ENCODE measurements around the gene HRAS. TPM values are rescaled to one million over a fixed set of nuclear protein-coding genes. Genes with fewer than 3 reads are reported as not detected.
A peak's percentile ranks its signal among the peaks of the same experiment; 100 is the strongest.
"Not testable (repeated sequence)": the region's sequence is repeated elsewhere in the genome, so short reads cannot be mapped to it uniquely, and the experiment has no call there.

The HRAS gene
- polyA plus RNA-seq, result 22.5 TPM

DNA sequence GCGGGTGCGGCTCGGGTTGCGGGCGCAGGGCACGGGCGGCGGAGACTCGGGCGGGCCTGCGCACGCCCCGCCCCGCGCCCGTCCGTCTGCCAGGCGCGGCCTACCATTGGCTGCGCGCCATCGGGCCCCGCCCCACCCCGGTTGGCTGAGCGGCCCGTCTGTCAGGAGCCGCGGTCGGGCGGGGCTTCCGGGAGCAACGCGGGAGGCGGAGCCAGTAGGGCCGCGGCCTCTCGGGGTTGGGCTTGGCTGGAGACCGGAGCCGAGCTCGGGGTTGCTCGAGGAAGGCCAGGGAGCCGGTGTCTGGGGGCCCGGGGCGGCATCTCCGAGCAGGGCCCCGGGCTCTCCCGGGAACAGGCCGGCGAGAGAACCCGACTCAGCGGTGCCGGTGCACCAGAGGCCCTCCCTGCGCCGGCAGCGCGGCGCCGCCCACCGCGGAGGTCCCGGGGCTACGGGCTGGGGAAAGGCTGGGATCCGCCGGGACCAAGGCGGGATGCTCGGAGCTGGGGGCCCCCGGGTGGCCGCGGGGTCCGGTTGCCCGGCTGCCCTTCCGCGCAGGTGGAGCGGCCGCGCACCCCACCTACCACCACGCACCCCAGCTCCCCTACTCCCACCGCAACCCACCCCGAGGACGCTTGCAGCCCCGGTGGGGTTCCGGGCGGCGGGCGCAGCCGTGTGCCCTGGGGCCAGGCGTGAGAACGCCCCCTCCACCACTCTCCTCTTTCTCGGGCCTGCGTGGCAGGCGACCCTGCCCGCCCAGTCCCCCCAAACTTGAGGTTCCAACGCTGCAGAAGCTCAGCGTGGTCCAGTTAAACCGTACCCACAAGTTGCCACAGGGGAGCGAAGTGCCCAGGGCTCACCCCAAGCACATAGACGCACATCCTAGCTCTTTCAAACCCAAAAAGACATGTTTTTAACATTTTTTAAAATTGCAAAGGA lies at the start of gene HRAS:
TSS of gene HRAS (minus strand) at position 58 of the 936 bp plus-strand sequence.
- Mint-ChIP-seq H3K27ac (peak within 1 kb of the TSS; percentile 98 to 100 (median 98)), H3K9me3 (no peaks in the 10 kb centered on the region), H3K4me1 (peaks cover 2 to 13% (median 5%) of the 10 kb centered on the region in 3 donors), H3K4me3 (peak within 1 kb of the TSS; percentile 91 to 100 (median 96)), H3K36me3 (peaks cover 2% of the 10 kb centered on the region), H3K27me3 (no peaks in the 10 kb centered on the region)

DNA sequence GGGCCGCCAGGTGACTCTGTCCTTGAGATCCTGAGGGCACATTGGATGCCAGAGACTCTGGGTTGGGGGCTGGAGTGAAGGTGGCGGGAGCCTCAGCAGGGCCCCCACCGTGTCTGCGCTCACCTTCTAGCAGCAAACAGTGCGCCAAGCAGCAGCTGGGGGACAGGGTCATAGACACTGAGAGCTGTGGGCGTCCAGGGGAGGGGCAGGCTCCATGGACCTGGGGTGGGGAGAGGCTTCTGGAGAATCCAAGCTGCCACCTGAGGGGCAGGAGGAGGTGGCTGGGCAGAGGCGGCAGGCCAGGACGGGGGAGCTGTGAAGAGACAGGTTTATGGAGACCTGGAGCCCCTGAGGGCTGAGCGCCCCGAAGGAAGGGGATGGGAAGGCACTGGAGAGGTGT lies 48.9 kb upstream of the HRAS start:
- Mint-ChIP-seq H3K27ac (peak overlapping the region in 1 of 3 donors; percentile 39), H3K4me1 (peaks cover 7 to 14% (median 9%) of the 10 kb centered on the region in 3 donors), H3K4me3 (peak overlapping the region in 1 of 4 donors; percentile 32), H3K9me3 (no peaks in the 10 kb centered on the region), H3K36me3 (no peaks in the 10 kb centered on the region), H3K27me3 (no peaks in the 10 kb centered on the region)

DNA sequence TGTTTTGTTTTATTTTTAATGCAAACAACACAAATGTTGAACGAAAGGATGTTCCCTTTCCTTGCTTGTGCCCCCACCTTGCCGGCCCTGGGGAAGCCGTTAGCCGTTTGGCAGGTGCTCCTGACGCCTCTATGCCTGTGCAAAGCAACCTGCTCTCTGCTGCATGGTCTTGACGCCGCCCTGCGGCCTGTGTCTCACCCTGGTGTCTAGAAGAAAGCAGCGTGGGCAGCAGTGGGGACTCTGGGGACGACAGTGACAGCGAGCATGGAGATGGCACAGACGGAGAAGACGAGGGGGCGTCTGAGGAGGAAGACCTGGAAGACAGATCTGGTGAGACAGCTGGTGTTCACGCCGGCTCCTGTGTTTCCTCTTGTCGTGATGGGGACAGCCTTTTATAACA lies 46.4 kb upstream of the HRAS start:
- Mint-ChIP-seq H3K9me3 (no peaks in the 10 kb centered on the region), H3K27me3 (no peaks in the 10 kb centered on the region), H3K27ac (peak overlapping the region in 2 of 3 donors; percentile 36 to 43), H3K4me1 (peaks cover 15 to 28% (median 21%) of the 10 kb centered on the region in 3 donors), H3K36me3 (no peaks in the 10 kb centered on the region), H3K4me3 (no peak overlapping the region)

DNA sequence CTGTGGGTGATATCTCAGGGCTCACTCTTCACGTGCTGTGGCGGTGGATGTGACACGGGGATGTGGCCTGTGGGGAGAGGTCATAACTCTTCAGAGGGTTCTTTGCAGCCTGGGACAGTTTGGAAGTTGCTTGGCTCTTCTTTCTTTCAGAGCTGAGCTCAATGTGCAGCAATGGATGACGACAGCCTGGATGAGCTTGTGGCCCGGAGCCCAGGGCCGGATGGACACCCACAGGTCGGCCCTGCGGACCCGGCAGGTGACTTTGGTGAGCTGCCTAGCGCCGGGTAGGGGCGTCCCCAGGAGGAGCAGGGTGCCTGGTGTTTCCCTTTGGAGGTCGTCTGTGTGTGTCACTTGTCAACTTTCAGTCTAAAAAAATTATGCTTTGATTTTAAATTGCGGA lies 46.0 kb upstream of the HRAS start:
- no peaks in the 10 kb centered on the region for H3K36me3 Mint-ChIP-seq
- H3K27me3 Mint-ChIP-seq, result no peaks in the 10 kb centered on the region
- H3K4me1 Mint-ChIP-seq, result peaks cover 15 to 28% (median 21%) of the 10 kb centered on the region in 3 donors
- H3K27ac Mint-ChIP-seq, result peak overlapping the region in 2 of 3 donors; percentile 36 to 43
- H3K9me3 Mint-ChIP-seq, result no peaks in the 10 kb centered on the region
- H3K4me3 Mint-ChIP-seq, result peak overlapping the region in 3 of 4 donors; percentile 24 to 60 (median 42)

DNA sequence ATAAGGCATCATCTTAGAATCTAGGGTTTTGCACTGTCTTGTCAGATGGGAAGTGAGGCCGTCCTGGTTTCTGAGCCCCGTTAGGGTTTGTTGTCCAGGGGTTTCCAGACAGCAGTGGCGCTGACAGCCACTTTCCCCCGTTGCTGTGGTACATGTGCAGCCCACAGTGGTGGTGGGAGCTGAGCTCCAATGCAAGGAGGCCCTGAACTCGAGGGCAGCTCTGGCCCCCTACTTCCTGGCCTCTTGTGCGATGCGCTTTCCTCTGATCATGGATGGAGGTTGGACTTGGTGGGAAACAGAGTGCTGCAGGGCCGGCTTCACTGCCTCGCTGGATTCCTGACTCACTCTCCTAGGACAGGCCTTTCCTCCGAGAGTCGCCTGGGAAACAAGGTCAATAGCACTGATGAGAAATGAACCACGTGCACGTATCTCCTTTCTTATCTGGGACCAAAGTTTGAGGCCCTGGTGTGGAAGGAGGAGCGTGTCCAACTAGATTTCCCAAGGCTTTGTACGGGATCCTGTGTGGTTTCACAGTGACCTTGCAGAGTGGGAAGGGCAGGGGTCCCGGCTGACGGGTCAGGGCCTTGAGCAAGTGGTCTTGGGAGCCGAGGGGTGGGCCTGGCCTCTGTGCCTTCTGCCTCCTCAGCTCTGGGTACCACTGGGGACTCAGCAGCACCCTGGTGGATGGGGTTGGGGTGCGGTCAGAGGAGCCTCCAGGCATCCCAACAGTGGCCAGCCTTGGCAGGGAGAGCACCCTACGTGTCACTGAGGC lies 44.6 kb upstream of the HRAS start:
- peaks cover 20 to 30% (median 22%) of the 10 kb centered on the region in 3 donors for H3K4me1 Mint-ChIP-seq
- peaks cover 0 to 2% (median 0%) of the 10 kb centered on the region in 3 donors for H3K9me3 Mint-ChIP-seq
- peak overlapping the region in 1 of 3 donors; percentile 87 for H3K27ac Mint-ChIP-seq
- peaks cover 2% of the 10 kb centered on the region for H3K27me3 Mint-ChIP-seq
- H3K36me3 Mint-ChIP-seq, result no peaks in the 10 kb centered on the region
- H3K4me3 Mint-ChIP-seq, result peak overlapping the region in 3 of 4 donors; percentile 60 to 94 (median 63)

DNA sequence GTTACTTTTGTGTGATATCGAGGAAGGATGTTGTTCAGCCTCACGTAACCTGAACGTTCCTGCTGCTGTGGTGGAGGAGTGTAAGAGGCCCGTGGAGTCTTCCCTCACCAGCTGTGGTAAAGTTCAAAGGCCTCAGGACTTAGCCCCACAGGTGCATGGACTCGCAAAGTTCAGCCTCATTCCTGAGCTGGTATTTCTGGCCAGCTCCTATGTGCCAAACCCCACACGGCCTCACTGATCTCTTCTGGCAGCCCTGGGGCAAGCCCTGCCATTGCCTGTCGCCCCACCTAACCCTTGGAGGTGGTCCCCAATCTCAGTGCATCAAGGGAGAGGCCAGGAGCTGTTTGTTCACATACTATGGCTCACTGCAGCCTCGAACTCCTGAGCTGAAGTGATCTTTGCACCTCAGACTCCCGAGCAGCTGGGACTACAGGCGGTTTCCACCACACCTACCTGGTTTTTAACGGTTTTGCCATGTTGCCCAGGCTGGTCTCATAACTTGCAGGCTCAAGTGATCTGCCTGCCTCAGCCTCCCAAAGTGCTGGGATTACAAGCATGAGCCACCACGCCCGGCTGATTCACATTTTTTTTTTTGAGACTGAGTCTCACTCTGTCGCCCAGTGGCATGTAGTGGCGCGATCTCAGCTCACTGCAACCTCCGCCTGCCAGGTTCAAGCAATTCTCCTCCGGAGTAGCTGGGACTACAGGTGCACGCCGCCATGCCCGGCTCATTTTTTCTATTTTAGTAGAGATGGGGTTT lies 43.1 kb upstream of the HRAS start:
- Mint-ChIP-seq H3K4me3 (peak overlapping the region; percentile 63 to 94 (median 84)), H3K4me1 (peaks cover 20 to 33% (median 25%) of the 10 kb centered on the region in 3 donors), H3K27ac (peak overlapping the region in 1 of 3 donors; percentile 70), H3K27me3 (peaks cover 13% of the 10 kb centered on the region), H3K9me3 (peaks cover 0 to 2% (median 0%) of the 10 kb centered on the region in 3 donors), H3K36me3 (no peaks in the 10 kb centered on the region)

DNA sequence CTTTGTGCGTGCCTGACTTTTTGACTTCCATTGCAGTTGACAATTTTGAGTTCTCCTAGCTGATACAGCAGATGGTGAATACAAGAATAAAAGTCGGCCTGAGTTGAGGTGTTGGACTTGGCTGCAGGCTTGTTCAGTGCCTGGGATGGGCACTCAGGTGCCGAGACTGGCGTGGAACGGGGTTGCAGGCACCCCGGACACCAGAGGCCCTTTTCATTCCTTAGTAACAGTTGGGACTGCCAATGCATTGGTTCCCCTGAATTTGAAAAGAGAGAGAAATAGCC lies 42.2 kb upstream of the HRAS start:
- Mint-ChIP-seq H3K36me3 (no peaks in the 10 kb centered on the region), H3K27ac (peak overlapping the region in 2 of 3 donors; percentile 42 to 67), H3K27me3 (peaks cover 13% of the 10 kb centered on the region), H3K4me1 (peaks cover 20 to 33% (median 25%) of the 10 kb centered on the region in 3 donors), H3K9me3 (peaks cover 0 to 2% (median 0%) of the 10 kb centered on the region in 3 donors), H3K4me3 (peak overlapping the region; percentile 84 to 94 (median 90))

DNA sequence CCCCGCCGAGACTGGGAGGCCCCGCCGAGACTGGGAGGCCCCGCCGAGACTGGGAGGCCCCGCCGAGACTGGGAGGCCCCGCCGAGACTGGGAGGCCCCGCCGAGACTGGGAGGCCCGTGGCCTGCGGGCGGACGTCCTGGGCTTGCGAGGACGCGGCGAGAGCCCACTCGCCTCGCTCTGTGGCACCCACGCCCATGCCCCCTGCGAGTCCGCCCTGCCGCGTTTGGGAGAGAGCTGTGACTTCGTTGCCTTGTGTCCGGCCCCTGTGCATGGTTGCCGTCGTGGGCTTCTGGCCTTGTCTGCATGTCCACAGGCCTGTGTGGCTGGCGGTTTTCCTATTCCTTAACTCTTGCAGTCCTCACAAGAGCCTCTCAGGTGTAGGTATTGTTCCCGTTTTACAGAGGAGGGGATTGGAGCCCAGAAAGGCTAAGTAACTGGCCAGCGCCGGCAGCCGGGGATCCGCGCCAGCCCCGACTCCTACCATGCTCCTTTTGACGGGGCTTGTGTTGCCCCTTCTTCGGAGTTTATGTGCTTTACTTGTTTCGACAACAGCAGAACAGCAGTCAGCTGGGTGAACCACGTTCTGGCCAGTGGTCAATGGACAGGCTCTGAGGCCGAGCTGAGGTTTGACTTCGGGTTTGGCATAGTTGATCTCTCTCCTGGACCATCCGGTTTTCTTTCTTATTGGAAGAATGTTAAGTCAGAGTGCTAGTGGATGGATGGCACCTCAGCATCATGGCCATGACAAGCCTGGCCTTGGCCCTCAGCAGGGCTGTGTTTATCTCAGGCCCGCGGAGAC lies 41.6 kb upstream of the HRAS start:
- Mint-ChIP-seq H3K27me3 (peaks cover 13% of the 10 kb centered on the region), H3K27ac (peak overlapping the region in 2 of 3 donors; percentile 42 to 67), H3K4me1 (peaks cover 20 to 33% (median 25%) of the 10 kb centered on the region in 3 donors), H3K9me3 (peaks cover 0 to 2% (median 0%) of the 10 kb centered on the region in 3 donors), H3K4me3 (peak overlapping the region; percentile 84 to 94 (median 90)), H3K36me3 (no peaks in the 10 kb centered on the region)

- H3K27me3 Mint-ChIP-seq, result peaks cover 13% of the 10 kb centered on the region
- H3K27ac Mint-ChIP-seq, result peak within 1 kb of the TSS; percentile 92 to 99 (median 99)
- peak within 1 kb of the TSS; percentile 94 to 99 (median 97) for H3K4me3 Mint-ChIP-seq
- peaks cover 0 to 2% (median 0%) of the 10 kb centered on the region in 3 donors for H3K9me3 Mint-ChIP-seq
- peaks cover 20 to 30% (median 23%) of the 10 kb centered on the region in 3 donors for H3K4me1 Mint-ChIP-seq
- H3K36me3 Mint-ChIP-seq, result no peaks in the 10 kb centered on the region
Measured at GRCh38 chr11:575996-576768, 40.8 kb upstream of the HRAS start, which contains the start of gene PHRF1. TSS of gene PHRF1 (plus strand) at chr11:576470. CDS start at chr11:581513, 5,043 bp downstream.

DNA sequence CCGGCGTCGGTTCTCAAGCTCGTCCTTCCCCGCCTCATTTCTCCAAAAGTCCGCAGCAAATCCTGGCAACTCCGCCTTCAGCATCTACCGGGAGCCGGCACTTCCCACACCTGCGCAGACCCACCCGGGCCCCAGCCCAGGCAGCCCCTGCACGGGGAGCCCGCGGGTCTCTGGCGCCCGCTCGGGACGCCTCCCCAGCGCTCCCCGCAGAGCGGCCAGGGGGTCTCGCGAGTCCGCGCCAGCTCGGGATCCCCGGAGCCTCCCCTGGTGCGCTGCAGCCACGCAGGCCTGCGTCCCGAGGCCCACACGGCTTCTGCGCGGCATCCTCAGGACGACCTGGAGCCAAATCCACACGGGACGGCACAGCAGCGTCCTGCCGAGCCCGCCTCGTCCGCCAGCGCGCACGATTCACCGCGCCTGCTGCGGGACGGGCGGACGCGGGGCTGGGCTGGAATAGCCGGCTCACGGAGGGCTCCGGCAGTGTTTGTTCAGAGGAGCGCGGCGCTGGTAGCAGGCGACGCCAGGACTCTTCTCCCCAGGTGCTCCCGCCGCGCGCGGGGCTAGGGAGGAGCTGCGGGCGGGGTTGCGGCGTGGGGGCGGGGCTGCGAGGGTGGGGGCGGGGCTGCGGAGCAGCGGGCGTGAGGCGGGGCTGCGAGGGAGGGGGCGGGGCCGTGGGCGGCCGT lies 40.1 kb upstream of the HRAS start:
- H3K9me3 Mint-ChIP-seq, result peaks cover 0 to 2% (median 0%) of the 10 kb centered on the region in 3 donors
- peaks cover 13% of the 10 kb centered on the region for H3K27me3 Mint-ChIP-seq
- peaks cover 20 to 28% (median 21%) of the 10 kb centered on the region in 3 donors for H3K4me1 Mint-ChIP-seq

GRCh38 chr11:574632-575312 lies 39.4 kb upstream of the HRAS start:
- H3K36me3 Mint-ChIP-seq, result no peaks in the 10 kb centered on the region
- peak overlapping the region; percentile 82 to 94 (median 91) for H3K4me3 Mint-ChIP-seq
- H3K9me3 Mint-ChIP-seq, result peaks cover 0 to 2% (median 0%) of the 10 kb centered on the region in 3 donors
- peaks cover 16 to 24% (median 21%) of the 10 kb centered on the region in 3 donors for H3K4me1 Mint-ChIP-seq
- H3K27me3 Mint-ChIP-seq, result peaks cover 13% of the 10 kb centered on the region
- H3K27ac Mint-ChIP-seq, result peak overlapping the region; percentile 81 to 90 (median 86)

More for the DNA sequence above, 40.1 kb upstream of the HRAS start:
- no peaks in the 10 kb centered on the region for H3K36me3 Mint-ChIP-seq
- peak overlapping the region; percentile 81 to 92 (median 90) for H3K27ac Mint-ChIP-seq
- peak overlapping the region; percentile 82 to 94 (median 93) for H3K4me3 Mint-ChIP-seq

DNA sequence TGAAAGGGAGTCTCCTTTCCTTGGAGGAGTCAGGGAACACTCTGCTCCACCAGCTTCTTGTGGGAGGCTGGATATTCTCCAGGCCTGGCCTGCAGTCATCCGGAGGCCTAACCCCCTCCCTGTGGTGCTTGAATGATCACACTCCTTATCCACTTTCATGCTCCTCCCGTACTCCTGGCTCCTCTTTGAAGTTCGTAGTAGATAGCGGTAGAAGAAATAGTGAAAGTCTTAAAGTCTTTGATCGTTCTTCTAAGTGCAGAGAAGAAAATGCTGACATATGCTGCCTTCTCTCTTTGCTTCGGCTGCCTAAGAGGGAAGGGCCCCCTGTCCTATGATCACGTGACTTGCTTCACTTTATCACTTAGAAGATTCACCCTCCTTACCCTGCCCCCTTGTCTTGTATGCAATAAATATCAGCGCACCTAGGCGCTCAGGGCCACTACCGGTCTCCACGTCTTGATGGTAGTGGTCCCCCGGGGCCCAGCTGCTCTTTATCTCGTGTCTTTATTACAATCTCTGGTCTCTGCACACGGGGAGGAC lies 38.7 kb upstream of the HRAS start:
- Mint-ChIP-seq H3K27me3 (peaks cover 13% of the 10 kb centered on the region), H3K27ac (peak overlapping the region in 1 of 3 donors; percentile 86), H3K4me1 (peaks cover 11 to 18% (median 16%) of the 10 kb centered on the region in 3 donors), H3K4me3 (peak overlapping the region in 3 of 4 donors; percentile 39 to 88 (median 82))
- H3K9me3 Mint-ChIP-seq, H3K36me3 Mint-ChIP-seq: not testable (repeated sequence)

All from IgD-negative memory B cell (primary cell).